Measurements from ENCODE around the gene CCT2.

DNA sequence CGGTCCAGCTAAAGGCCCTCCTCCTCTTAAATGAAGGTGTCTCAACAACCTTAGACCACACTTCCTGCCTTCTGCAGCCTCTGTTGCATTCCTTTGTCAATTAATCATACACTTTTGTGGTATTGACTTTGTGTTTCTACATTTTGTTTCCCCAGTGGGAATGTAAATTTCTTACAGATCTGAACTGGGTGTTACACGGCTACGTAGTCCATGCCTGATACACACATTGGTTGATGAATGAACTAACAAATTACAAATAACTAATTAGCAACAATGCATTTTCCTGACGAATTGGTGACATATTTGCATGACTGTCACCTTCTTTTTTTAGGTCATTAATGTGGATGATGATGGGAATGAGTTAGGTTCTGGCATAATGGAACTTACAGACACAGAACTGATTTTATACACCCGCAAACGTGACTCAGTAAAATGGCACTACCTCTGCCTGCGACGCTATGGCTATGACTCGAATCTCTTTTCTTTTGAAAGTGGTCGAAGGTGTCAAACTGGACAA, 15.2 kb upstream of the CCT2 start:
- TF ChIP-seq, protein P1, sequence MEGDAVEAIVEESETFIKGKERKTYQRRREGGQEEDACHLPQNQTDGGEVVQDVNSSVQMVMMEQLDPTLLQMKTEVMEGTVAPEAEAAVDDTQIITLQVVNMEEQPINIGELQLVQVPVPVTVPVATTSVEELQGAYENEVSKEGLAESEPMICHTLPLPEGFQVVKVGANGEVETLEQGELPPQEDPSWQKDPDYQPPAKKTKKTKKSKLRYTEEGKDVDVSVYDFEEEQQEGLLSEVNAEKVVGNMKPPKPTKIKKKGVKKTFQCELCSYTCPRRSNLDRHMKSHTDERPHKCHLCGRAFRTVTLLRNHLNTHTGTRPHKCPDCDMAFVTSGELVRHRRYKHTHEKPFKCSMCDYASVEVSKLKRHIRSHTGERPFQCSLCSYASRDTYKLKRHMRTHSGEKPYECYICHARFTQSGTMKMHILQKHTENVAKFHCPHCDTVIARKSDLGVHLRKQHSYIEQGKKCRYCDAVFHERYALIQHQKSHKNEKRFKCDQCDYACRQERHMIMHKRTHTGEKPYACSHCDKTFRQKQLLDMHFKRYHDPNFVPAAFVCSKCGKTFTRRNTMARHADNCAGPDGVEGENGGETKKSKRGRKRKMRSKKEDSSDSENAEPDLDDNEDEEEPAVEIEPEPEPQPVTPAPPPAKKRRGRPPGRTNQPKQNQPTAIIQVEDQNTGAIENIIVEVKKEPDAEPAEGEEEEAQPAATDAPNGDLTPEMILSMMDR (IDR thresholded peaks at IDR 0.05) = no peak
- TF ChIP-seq, protein P2, sequence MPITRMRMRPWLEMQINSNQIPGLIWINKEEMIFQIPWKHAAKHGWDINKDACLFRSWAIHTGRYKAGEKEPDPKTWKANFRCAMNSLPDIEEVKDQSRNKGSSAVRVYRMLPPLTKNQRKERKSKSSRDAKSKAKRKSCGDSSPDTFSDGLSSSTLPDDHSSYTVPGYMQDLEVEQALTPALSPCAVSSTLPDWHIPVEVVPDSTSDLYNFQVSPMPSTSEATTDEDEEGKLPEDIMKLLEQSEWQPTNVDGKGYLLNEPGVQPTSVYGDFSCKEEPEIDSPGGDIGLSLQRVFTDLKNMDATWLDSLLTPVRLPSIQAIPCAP (CRISPR knock-in tag; IDR thresholded peaks at IDR 0.05) = no peak
- TF ChIP-seq ZNF423 (CRISPR knock-in tag; IDR thresholded peaks at IDR 0.05) (no peak), NR3C1 (CRISPR knock-in tag; conservative IDR thresholded peaks at IDR 0.05; ENCODE audit: low read depth) (no peak), NR1H2 (CRISPR knock-in tag; IDR thresholded peaks at IDR 0.05) (no peak), CBFB (CRISPR knock-in tag; IDR thresholded peaks at IDR 0.05; ENCODE audit: low read depth) (no peak)
- TF ChIP-seq, protein P3, sequence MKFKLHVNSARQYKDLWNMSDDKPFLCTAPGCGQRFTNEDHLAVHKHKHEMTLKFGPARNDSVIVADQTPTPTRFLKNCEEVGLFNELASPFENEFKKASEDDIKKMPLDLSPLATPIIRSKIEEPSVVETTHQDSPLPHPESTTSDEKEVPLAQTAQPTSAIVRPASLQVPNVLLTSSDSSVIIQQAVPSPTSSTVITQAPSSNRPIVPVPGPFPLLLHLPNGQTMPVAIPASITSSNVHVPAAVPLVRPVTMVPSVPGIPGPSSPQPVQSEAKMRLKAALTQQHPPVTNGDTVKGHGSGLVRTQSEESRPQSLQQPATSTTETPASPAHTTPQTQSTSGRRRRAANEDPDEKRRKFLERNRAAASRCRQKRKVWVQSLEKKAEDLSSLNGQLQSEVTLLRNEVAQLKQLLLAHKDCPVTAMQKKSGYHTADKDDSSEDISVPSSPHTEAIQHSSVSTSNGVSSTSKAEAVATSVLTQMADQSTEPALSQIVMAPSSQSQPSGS (CRISPR knock-in tag; IDR thresholded peaks at IDR 0.05; ENCODE audit: borderline replicate concordance, low read depth) = no peak
- TF ChIP-seq, protein P4, sequence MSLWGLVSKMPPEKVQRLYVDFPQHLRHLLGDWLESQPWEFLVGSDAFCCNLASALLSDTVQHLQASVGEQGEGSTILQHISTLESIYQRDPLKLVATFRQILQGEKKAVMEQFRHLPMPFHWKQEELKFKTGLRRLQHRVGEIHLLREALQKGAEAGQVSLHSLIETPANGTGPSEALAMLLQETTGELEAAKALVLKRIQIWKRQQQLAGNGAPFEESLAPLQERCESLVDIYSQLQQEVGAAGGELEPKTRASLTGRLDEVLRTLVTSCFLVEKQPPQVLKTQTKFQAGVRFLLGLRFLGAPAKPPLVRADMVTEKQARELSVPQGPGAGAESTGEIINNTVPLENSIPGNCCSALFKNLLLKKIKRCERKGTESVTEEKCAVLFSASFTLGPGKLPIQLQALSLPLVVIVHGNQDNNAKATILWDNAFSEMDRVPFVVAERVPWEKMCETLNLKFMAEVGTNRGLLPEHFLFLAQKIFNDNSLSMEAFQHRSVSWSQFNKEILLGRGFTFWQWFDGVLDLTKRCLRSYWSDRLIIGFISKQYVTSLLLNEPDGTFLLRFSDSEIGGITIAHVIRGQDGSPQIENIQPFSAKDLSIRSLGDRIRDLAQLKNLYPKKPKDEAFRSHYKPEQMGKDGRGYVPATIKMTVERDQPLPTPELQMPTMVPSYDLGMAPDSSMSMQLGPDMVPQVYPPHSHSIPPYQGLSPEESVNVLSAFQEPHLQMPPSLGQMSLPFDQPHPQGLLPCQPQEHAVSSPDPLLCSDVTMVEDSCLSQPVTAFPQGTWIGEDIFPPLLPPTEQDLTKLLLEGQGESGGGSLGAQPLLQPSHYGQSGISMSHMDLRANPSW (CRISPR knock-in tag; conservative IDR thresholded peaks at IDR 0.05; ENCODE audit: low read depth) = no peak
